ENCODE measurements around the gene ZP1. TPM values are rescaled to one million over a fixed set of nuclear protein-coding genes. Genes with fewer than 3 reads are reported as not detected.

The ZP1 gene
- total and polyA plus RNA-seq, 3 donors from 2014 or later = 3.5 to 11.2 (median 4.0) TPM

- WGBS, 2 donors = 72 to 80% methylated on average over 3 of the region's 3 CpGs
- Histone ChIP-seq H3K9me3 (no peaks in the 10 kb centered on the region), H3K36me3 (ENCODE audit: low read depth, missing control alignments) (no peaks in the 10 kb centered on the region), H3K4me1 (peaks cover 17% of the 10 kb centered on the region), H3K4me3 (no peak overlapping the region), H3K27ac (no peak overlapping the region), H3K27me3 (no peaks in the 10 kb centered on the region)
- intact Hi-C loops (cut with DNase I; ENCODE audit: low total_unique reads) = no loop called here
- TF ChIP-seq, protein P1, sequence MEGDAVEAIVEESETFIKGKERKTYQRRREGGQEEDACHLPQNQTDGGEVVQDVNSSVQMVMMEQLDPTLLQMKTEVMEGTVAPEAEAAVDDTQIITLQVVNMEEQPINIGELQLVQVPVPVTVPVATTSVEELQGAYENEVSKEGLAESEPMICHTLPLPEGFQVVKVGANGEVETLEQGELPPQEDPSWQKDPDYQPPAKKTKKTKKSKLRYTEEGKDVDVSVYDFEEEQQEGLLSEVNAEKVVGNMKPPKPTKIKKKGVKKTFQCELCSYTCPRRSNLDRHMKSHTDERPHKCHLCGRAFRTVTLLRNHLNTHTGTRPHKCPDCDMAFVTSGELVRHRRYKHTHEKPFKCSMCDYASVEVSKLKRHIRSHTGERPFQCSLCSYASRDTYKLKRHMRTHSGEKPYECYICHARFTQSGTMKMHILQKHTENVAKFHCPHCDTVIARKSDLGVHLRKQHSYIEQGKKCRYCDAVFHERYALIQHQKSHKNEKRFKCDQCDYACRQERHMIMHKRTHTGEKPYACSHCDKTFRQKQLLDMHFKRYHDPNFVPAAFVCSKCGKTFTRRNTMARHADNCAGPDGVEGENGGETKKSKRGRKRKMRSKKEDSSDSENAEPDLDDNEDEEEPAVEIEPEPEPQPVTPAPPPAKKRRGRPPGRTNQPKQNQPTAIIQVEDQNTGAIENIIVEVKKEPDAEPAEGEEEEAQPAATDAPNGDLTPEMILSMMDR (IDR thresholded peaks at IDR 0.05) = no peak
- TF ChIP-seq POLR2A (IDR thresholded peaks at IDR 0.05) = no peak
- no peak for DNase-seq
Observed at GRCh38 chr11:60910281-60910687, 42.9 kb downstream of the ZP1 start.

GRCh38 chr11:60910711-60911380, 43.5 kb downstream of the ZP1 start:
- peaks cover 18% of the 10 kb centered on the region for H3K4me1 ChIP-seq
- no peak for DNase-seq
- H3K4me3 ChIP-seq = no peak overlapping the region
- no peaks in the 10 kb centered on the region for H3K36me3 ChIP-seq (ENCODE audit: low read depth, missing control alignments)
- no peak for TF ChIP-seq POLR2A (IDR thresholded peaks at IDR 0.05)
- TF ChIP-seq, protein P1 (IDR thresholded peaks at IDR 0.05) = no peak
- H3K27me3 ChIP-seq = no peaks in the 10 kb centered on the region
- intact Hi-C loops (cut with DNase I; ENCODE audit: low total_unique reads) = no loop called here
- H3K9me3 ChIP-seq = no peaks in the 10 kb centered on the region
- WGBS, 2 donors = 63 to 74% methylated on average over 5 of the region's 5 CpGs
- H3K27ac ChIP-seq = no peak overlapping the region

GRCh38 chr11:60912223-60912850, 45.0 kb downstream of the ZP1 start:
- WGBS, 2 donors = 40 to 63% methylated on average over 12 of the region's 12 CpGs
- TF ChIP-seq, protein P1 (IDR thresholded peaks at IDR 0.05) = no peak
- no peak for TF ChIP-seq POLR2A (IDR thresholded peaks at IDR 0.05)
- no peak for DNase-seq
- peaks cover 29% of the 10 kb centered on the region for H3K4me1 ChIP-seq
- H3K27ac ChIP-seq = no peak overlapping the region
- no peaks in the 10 kb centered on the region for H3K36me3 ChIP-seq (ENCODE audit: low read depth, missing control alignments)
- H3K4me3 ChIP-seq = no peak overlapping the region
- no peaks in the 10 kb centered on the region for H3K27me3 ChIP-seq
- H3K9me3 ChIP-seq = no peaks in the 10 kb centered on the region
- intact Hi-C loops (cut with DNase I; ENCODE audit: low total_unique reads) = no loop called here

DNA sequence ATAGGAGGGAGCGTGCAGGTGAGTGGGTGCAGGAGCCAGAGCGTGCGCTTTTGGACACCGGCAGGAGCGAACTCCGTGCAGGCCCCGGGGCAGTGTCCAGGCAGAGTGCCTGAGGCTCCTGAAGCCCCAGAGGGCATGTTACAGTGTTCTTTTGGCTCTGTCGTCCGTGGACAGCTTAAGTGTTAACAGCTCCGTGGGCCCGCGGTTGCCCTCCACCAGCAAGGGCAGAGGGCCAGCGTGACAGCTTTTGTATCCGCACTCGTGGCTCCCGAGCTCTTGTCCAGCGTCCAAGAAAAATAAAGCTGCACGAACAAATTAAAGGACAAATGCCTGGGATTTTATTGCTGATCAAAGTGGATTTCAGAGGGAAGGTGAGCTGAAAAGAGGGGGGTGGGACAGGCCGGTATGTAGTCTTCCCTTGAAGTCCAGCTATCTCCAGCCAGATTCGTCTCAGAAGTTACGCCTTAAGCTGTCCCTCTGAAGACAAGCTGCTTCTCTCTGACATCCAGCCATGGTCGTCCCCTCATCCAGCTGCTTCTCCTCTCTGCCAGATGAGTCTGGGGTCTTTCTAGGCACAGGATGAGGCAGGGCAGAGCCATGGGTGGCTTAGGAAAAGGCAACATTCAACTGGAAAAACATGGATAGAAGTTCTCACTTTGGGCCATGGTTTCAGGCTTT, 45.6 kb downstream of the ZP1 start:
- WGBS, 2 donors = 30 to 40% methylated on average over 20 to 22 of the region's 22 CpGs
- Histone ChIP-seq H3K27ac (peak overlapping the region; percentile 95 to 96), H3K4me3 (peak overlapping the region; percentile 77 to 89), H3K9me3 (no peaks in the 10 kb centered on the region), H3K27me3 (no peaks in the 10 kb centered on the region), H3K4me1 (peaks cover 29% of the 10 kb centered on the region), H3K36me3 (ENCODE audit: low read depth, missing control alignments) (no peaks in the 10 kb centered on the region)
- TF ChIP-seq, protein P1 (IDR thresholded peaks at IDR 0.05) = no peak
- TF ChIP-seq POLR2A (IDR thresholded peaks at IDR 0.05) = no peak
- no peak for DNase-seq
- intact Hi-C loops (cut with DNase I; ENCODE audit: low total_unique reads) = no loop called here

Data from testis (tissue), 3 donors.